GM12878 (cell line): ENCODE measurements around the gene DGKI. TPM values are rescaled to one million over a fixed set of nuclear protein-coding genes. Genes with fewer than 3 reads are reported as not detected.

Experiments
- ATAC-seq: fragments of 200-7000 bp; cut with Tn5 transposase; 3 replicates; pipeline ENCODE4 v1.9.1; 2020; ENCODE audit warnings: mild to moderate bottlenecking, moderate library complexity
- BruUV-seq: library from RNA; stranded (reverse); fragments of 400-500 nt; replicated peaks from 2 replicates; lab custom pipeline; 2021; lab: Mats Ljungman, UMichigan
- CTCF ChIA-PET: fragments of 300-600 bp; sonication (Branson Sonifier 250); formaldehyde crosslinking; extraction: SDS; loops from one replicate; lab custom pipeline; 2021; ENCODE audit warnings: inconsistent platforms; lab: Yijun Ruan, JAX
- POLR2A ChIA-PET: fragments of 350-600 bp; formaldehyde crosslinking; extraction: SDS; loops from one replicate; lab custom pipeline; 2021; ENCODE audit warnings: inconsistent platforms; lab: Charles Lee
- RAD21 ChIA-PET: fragments of 300-600 bp; sonication (Branson Sonifier 250); formaldehyde crosslinking; loops from one replicate; lab custom pipeline; 2023; ENCODE audit warnings: antibody characterized with exemption; ENCODE audit not compliant: unreplicated experiment; lab: Charles Lee
- SMC1A ChIA-PET: fragments of 300-600 bp; sonication (Branson Sonifier 250); formaldehyde crosslinking; loops from one replicate; lab custom pipeline; 2023; ENCODE audit not compliant: unreplicated experiment, uncharacterized antibody; lab: Charles Lee
- DNase-seq: peaks from one replicate; pipeline ENCODE4 v3.0.0-alpha.2; 2011; ENCODE audit warnings: low read depth, low spot score
- FAIRE-seq: peaks from 3 replicates; lab custom pipeline; 2011; peaks lifted over from hg19 to GRCh38; lab: Jason Lieb, UNC
- H2AFZ ChIP-seq: 2 replicates; pipeline ENCODE4 v1.6.0; 2011; ENCODE audit warnings: low read depth, low read length, control low read depth; ENCODE audit not compliant: control insufficient read depth
- H3K27ac ChIP-seq: 2 replicates; pipeline ENCODE4 v1.5.1; 2011; ENCODE audit warnings: control low read depth; ENCODE audit not compliant: control insufficient read depth, insufficient read depth
- H3K27me3 ChIP-seq, 2 experiments: replicated peaks in 1 of 2; 2 replicates each; pipeline versions ENCODE4 v1.6.0 to v1.6.1; 2011; ENCODE audit warnings: low read length in 1 of 2; ENCODE audit not compliant: control insufficient read depth in 2 of 2, insufficient read depth in 2 of 2
- H3K36me3 ChIP-seq, 2 experiments: 2 replicates each; pipeline ENCODE4 v1.5.1; 2011; ENCODE audit warnings: low read length in 1 of 2; ENCODE audit not compliant: control insufficient read depth in 2 of 2, insufficient read depth in 2 of 2
- H3K4me1 ChIP-seq: 2 replicates; pipeline ENCODE4 v1.6.1; 2011; ENCODE audit warnings: mild to moderate bottlenecking, low read length, moderate library complexity, mixed read lengths; ENCODE audit not compliant: control insufficient read depth, insufficient read depth
- H3K4me2 ChIP-seq: 2 replicates; pipeline ENCODE4 v1.6.0; 2011; ENCODE audit warnings: control low read depth; ENCODE audit not compliant: control insufficient read depth, insufficient read depth
- H3K4me3 ChIP-seq: fragments of 200-600 bp; sonication (generic); 2 replicates; pipeline ENCODE4 v1.5.1; 2016
- H3K79me2 ChIP-seq: 2 replicates; pipeline ENCODE4 v1.6.0; 2011; ENCODE audit warnings: low read length; ENCODE audit not compliant: control insufficient read depth, insufficient read depth
- H3K9ac ChIP-seq: 2 replicates; pipeline ENCODE4 v1.8.0; 2011; ENCODE audit warnings: low read length, control low read depth, mixed read lengths; ENCODE audit not compliant: control insufficient read depth, insufficient read depth
- H3K9me3 ChIP-seq: replicated peaks from 3 replicates; pipeline ENCODE4 v1.5.1; 2011; ENCODE audit warnings: mild to moderate bottlenecking, low read length; ENCODE audit not compliant: control insufficient read depth, insufficient read depth
- H4K20me1 ChIP-seq: 2 replicates; pipeline ENCODE4 v1.6.0; 2011; ENCODE audit not compliant: control insufficient read depth, insufficient read depth
- RAD21 ChIP-seq: IDR thresholded peaks from 2 replicates; pipeline ENCODE4 v1.6.1; 2011; ENCODE audit warnings: mild to moderate bottlenecking, low read depth, low read length, moderate library complexity; ENCODE audit not compliant: insufficient read depth
- SMC3 ChIP-seq: IDR thresholded peaks from 2 replicates; pipeline ENCODE4 v1.6.1; 2011; ENCODE audit warnings: low read length, improper control_type of control experiment, borderline replicate concordance
- STAT3 ChIP-seq: IDR thresholded peaks from 2 replicates; pipeline ENCODE4 v1.6.1; 2011; ENCODE audit warnings: low read depth, low read length, improper control_type of control experiment
- TCF7 ChIP-seq: IDR thresholded peaks from 2 replicates; pipeline ENCODE4 v1.6.1; 2014; ENCODE audit warnings: antibody characterized with exemption, borderline replicate concordance
- YY1 ChIP-seq: IDR thresholded peaks from 2 replicates; pipeline ENCODE4 v1.6.1; 2011; ENCODE audit warnings: low read depth, mild to moderate bottlenecking, low read length
- WGBS: methylation state at CpG from one replicate; pipeline ENCODE4 v1.1.6; 2016; ENCODE audit warnings: low lambda C conversion rate; ENCODE audit not compliant: insufficient replicate concordance, insufficient coverage; ENCODE audit errors: missing lambda C conversion rate; 5-methylcytosine and 5-hydroxymethylcytosine counted together
- in situ Hi-C: fragments of 300-500 bp; cut with MboI; formaldehyde crosslinking; loops from 9 replicates; pipeline ENCODE4 v1.14.3; 2018; ENCODE audit warnings: mixed read lengths
- intact Hi-C: fragments of 100-400 bp; cut with micrococcal nuclease; formaldehyde crosslinking; loops from one replicate; pipeline ENCODE4 v1.14.2; 2022; ENCODE audit not compliant: unreplicated experiment
- polyA plus RNA-seq, 11 experiments: library from polyadenylated mRNA; depleted of rRNA in 4 of 11; unstranded in 6 of 11; stranded (reverse) in 5 of 11; fragments of >200 nt; fragmentation: Nextera tagmentation in 4 of 11; fragmentation: Illumina TruSeq in 1 of 11; extraction: Ambion mirVana in 4 of 11; extraction: Trizol in 1 of 11; gene quantifications; 1 replicate in 1 of 11; 2 replicates in 10 of 11; pipeline versions ENCODE4 v1.2.1 to v1.2.3, GENCODE V29; 2011 to 2016; ENCODE audit warnings: inconsistent platforms in 2 of 11, missing spikeins in 2 of 11, low read depth in 1 of 11
- total RNA-seq, 4 experiments: library from RNA; depleted of rRNA in 3 of 4; stranded (reverse); fragments of >200 nt in 3 of 4; fragmentation: Illumina TruSeq in 1 of 4; extraction: Trizol in 1 of 4; gene quantifications; 2 replicates each; pipeline versions ENCODE4 v1.2.1 to v1.2.3, GENCODE V29; 2013 to 2021
- TF ChIP-seq, protein P1 (sequence below), 3 experiments: IDR thresholded peaks in 2 of 3; conservative IDR thresholded peaks in 1 of 3; 2 replicates each; pipeline ENCODE4 v1.5.1; 2011; ENCODE audit warnings: low read depth in 3 of 3, low read length in 3 of 3, mild to moderate bottlenecking in 3 of 3, control low read depth in 2 of 3, moderate library complexity in 2 of 3, inconsistent platforms in 1 of 3, mixed read lengths in 1 of 3; ENCODE audit not compliant: control insufficient read depth in 2 of 3, insufficient read depth in 1 of 3; ENCODE audit errors: extremely low read depth in 1 of 3

The DGKI gene
- total and polyA plus RNA-seq, 10 of the 15 experiments (the other 5 are each of a cell fraction or from before 2014, with no cell fraction given) = 10.4 to 37.1 (median 22.1) TPM

DNA sequence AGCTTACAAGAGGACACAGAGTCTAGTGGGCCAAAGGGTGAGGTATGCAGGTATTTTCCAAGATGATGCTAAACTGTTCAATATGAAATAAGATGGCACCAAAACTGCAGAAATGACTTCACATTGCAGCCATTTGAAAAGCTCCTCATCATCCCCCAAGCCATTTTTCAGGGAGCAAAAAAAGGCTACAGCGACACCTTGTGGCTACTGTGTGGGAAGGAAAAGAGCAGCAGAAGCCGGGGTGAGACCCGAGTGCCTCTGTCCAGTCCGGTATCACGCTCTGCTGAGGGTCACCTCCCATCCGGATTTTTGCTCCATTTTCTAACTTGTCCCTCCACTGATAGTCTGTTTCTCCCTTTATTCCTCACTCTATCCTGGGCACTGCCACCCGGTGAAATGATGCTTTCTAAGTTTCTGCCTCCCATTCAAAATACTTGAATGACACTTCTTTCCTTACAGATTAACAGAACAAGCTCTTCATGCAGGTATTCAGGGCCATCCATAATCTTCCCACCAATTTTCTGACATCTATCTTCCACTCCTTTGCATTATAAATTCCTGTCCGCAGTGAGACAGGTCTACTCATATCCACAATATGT lies 220.2 kb downstream of the DGKI start:
- ChIA-PET SMC1A (interaction anchor here (0.6 to 1.7 kb wide), 11 partner anchors 10 to 666 kb away, joined by 3 to 7 read pairs (median 4); no protein-coding TSS in a partner anchor), POLR2A (no interaction called here), RAD21 (interaction anchor here (1.2 to 2.0 kb wide), 4 partner anchors 9 to 35 kb away, joined by 3 to 5 read pairs (median 4); no protein-coding TSS in a partner anchor), CTCF (interaction anchor here (0.6 to 4.6 kb wide), 35 partner anchors 10 to 832 kb away, joined by 3 to 48 read pairs (median 4); partner anchors contain the start of gene CREB3L2)
- no peak overlapping the region for H3K4me3 ChIP-seq
- no peak overlapping the region for H3K4me2 ChIP-seq
- H3K27me3 ChIP-seq = no peaks in the 10 kb centered on the region
- H3K36me3 ChIP-seq = no peaks in the 10 kb centered on the region
- no peaks in the 10 kb centered on the region for H3K79me2 ChIP-seq
- no peaks in the 10 kb centered on the region for H3K4me1 ChIP-seq
- DNase-seq (peak; percentile 12), FAIRE-seq (no peak), ATAC-seq (peak; percentile 92)
- intact Hi-C loops = loop anchor here (2.0 kb wide), 1 partner anchor 20 kb away; no protein-coding TSS in a partner anchor
- no TSS peak for BruUV-seq
- in situ Hi-C loops = no loop called here
- WGBS = 12% methylated on average over 8 of the region's 8 CpGs
- H4K20me1 ChIP-seq = no peaks in the 10 kb centered on the region
- H3K9me3 ChIP-seq = no peaks in the 10 kb centered on the region
- H3K27ac ChIP-seq = no peak overlapping the region
- no peak overlapping the region for H3K9ac ChIP-seq
- TF ChIP-seq RAD21 (peak; percentile 64), SMC3 (peak; percentile 62; the same call in 1 of the 2 replicates), YY1 (peak; percentile 67), TCF7 (no peak), STAT3 (no peak)
- TF ChIP-seq, protein P1, sequence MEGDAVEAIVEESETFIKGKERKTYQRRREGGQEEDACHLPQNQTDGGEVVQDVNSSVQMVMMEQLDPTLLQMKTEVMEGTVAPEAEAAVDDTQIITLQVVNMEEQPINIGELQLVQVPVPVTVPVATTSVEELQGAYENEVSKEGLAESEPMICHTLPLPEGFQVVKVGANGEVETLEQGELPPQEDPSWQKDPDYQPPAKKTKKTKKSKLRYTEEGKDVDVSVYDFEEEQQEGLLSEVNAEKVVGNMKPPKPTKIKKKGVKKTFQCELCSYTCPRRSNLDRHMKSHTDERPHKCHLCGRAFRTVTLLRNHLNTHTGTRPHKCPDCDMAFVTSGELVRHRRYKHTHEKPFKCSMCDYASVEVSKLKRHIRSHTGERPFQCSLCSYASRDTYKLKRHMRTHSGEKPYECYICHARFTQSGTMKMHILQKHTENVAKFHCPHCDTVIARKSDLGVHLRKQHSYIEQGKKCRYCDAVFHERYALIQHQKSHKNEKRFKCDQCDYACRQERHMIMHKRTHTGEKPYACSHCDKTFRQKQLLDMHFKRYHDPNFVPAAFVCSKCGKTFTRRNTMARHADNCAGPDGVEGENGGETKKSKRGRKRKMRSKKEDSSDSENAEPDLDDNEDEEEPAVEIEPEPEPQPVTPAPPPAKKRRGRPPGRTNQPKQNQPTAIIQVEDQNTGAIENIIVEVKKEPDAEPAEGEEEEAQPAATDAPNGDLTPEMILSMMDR (IDR thresholded peaks at IDR 0.05 in 2 of 3, conservative IDR thresholded peaks at IDR 0.05 in 1 of 3; ENCODE audit: control insufficient read depth in 2 of 3, extremely low read depth in 1 of 3, insufficient read depth in 1 of 3, low read depth in 3 of 3, low read length in 3 of 3) = peak; percentile 65 to 77 (median 76)
- H2AFZ ChIP-seq = no peak overlapping the region
